ENCODE data around the gene MAPKAPK5.
"Not testable (repeated sequence)": the region's sequence is repeated elsewhere in the genome, so short reads cannot be mapped to it uniquely, and the experiment has no call there.

MAPKAPK5 gene

DNA sequence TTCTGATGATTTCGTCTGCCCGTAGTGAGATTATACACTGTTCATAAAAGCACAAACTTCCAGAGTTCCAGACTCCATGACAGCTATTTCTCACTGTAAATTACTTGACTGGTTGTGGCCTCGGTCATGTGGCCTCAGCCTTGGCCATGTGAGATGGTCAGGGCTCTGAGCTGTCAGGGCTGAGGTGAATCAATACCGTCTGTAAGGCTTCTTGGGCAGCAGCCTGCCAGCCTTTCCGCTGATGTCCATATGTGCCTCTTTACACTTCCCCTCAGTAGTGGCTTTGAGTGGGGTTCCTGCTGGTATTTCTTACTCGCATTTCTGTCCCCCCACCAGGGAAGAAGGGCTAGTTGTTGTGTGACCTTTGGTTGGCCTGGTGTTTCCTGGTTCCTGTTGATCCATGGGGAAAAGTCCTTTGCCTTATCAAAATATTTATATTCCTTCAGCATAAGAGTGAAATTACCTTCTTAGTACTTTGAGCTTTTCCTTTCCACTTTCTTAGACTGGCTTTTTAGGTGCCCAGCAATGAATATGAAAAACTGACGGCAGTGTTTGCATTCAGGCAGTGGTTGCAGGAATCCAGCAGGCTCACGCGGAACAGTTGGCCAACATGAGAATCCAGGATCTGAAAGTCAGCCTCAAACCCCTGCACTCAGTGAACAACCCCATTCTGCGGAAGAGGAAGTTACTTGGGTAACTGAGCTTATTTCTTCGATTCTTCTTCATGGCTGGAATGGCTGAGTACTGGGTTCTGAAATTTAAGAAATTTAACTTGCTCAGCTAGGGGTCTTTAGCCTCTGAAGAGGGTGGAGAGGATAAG is 46.1 kb downstream of the MAPKAPK5 start:
- no peak for DNase-seq

DNA sequence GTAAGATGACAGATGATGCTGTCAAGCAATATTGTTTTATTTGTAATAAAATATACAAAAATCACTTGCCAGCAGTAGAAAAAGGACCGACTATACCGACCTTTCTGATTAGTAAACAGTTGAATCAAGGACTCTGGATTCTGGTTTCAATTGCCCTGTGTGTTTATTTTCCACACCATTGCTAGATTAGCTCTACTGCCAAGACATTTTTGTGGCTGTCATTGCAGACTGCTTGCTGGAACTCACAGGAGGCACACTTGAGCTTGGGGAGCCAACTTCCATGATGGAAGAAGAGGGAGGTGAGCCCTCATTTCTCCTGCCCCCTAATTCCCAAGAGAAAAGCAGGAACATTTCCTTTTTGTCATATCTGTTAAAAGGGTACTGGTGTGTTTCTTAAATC is 51.3 kb downstream of the MAPKAPK5 start:
- DNase-seq, result no peak

DNA sequence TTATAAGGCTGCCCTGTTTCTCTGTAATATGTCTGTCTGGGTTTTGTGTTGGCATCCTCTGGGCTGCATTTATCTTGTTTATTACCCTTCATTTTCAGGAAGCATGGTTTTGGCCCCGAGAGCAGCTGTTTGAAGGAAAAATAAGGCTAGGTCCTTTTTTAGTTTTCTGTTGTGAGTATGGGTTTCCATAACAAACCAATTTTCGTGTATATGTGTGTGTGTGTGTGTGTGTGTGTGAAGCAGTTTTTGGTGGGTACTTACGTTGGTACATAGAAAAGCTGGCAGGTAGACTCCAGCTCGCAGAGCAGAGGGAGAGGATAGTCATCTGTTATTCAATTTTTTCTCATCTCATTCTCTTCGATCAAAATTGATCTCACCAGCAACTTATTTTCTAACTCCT is 52.5 kb downstream of the MAPKAPK5 start:
- DNase-seq, result no peak

DNA sequence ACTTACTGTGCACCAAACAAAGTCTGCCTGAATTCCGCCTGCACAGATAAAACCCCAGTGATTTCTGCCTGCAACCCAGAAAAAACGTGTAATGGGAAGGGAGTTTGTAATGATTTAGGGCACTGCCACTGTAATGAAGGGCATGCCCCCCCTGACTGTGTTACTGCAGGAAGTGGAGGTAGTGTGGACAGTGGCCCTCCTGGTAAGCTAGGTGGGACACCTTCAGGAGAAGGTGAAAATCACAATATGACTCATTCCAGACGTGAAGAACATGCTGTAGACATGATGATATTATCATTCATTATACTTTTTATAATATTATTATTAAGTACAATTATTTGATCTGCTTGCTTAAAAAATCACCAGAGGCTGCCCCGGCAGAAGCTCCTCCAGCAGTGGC is 59.2 kb downstream of the MAPKAPK5 start:
- DNase-seq, result no peak

DNA sequence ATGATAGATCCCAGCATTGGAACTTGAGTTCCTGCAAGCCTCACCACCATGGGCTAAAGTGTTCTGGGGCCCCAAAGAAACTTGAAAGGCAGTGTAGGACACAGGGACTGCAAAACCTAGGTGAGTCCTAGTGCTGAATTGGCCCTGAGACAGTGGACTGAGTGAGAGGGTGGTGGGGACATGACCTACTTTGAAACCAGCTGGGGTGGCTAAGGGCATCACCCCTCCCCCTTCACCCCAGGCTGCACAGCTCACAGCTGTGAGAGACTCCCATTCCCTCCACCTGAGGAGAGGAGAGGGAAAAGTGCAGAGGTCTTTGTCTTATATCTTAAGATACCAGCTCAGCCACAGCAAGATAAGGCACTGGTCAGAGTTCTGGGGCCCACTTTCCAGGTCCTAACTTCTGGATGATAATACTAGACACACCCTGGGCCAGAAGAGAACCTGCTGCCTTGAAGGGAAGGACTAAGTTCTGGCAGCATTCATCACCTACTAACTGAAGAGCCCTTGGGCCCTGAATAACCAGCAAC is 62.5 kb downstream of the MAPKAPK5 start:
- DNase-seq, result no peak

DNA sequence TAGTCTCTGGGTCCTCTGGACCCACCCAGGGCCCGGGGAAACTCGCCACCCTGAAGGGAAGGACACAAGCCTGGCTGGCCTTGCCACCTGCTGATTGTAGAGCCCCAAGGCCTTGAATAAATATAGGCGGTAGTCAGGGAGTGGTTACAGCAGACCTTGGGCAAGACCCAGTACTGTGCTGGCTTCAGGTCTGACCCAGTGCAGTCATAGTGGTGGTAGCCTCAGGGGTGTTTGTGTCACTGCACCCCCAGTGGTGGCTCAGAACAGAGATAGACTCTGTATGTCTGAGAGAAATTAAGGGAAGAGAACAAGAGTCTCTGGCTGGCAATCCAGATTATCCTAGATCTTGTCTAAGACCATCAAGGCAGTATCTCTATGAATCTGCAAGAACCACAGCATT is 63.5 kb downstream of the MAPKAPK5 start:
- DNase-seq, result no peak

DNA sequence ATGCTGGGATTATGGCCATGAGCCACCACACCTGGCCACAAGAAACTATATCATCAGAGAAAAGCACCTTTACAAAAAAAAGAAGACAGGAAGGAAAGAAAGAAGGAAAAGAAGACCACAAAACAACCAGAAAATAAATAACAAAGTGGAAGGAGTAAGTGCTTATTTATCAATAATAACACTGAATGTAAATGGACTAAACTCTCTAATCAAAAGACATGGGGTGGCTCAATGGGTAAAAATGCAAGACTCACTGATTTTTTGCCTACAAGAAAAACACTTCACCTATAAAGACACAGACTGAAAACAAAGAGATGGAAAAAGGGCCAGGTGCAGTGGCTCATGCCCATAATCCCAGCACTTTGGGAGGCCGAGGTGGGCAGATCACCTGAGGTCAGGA is 65.7 kb downstream of the MAPKAPK5 start:
- no peak for DNase-seq

DNA sequence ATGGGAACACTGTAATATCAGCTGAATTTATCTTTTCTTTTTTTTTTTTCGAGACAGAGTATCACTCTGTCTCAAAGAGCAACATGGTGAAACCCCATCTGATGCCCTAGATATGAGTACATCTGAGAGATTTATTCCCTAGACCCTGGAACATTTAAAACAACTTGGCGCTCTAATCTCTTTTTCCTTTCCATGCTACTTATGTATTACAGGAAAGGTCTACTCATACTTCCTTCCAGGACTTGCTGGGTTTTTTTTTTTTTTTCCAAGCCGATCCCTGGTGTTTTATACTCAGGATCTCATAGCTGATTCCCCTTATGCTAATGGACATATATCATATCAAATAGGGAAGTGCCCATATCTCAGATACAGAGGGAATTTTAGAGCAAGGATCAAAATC is 83.1 kb downstream of the MAPKAPK5 start:
- DNase-seq, result no peak

DNA sequence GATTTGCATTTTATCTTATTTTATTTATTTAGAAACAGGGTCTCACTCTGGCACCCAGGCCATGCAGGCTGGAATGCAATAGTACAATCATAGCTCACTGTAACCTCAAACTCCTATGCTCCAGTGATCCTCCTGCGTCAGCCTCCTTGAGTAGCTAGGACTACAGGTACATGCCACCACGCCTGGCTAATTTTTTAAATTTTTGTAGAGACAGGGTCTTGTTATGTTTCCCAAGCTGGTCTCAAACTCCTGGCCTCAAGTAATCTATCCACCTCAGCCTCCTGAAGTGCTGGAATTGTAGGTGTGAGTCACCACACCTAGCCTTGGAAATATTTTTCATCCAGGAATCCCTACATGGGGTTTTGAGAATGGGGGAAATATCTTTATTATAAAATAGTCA is 84.6 kb downstream of the MAPKAPK5 start:
- no peak for DNase-seq

DNA sequence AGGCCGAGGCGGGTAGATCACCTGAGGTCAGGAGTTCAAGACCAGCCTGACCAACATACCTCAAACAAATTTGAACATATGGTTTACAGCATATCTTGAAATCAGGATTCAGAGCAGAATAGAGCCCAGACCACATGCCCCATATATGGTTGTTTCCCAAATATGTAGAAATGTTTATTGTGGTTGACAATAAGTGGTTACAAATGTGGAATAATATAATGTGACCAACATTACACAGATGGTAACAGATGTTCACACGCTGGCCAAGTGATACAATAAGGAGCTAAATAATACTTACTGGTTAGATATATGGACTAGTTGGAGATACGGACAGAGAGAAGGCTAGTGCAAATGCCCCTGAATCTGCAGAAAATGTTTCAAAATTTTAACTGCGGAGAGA is 85.3 kb downstream of the MAPKAPK5 start:
- DNase-seq, result no peak

DNA sequence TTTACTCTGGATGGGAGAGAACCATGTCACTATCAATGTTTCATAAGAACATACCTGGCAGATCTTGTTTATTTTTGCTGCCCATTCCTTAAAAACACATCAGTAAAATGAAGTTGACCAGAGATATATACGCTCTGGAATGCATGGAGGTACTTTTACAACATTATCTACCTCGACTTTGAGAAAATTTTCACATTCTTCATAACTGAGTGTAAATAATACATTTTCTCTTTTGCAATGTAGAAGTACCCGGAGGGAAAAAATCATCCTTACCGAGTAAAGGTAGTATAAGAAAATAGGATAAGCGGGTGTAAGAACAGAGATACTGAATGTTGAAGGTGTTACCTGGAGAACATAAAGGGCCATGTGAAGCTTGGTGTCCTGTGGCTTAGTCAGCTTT is 90.2 kb downstream of the MAPKAPK5 start:
- no peak for DNase-seq

DNA sequence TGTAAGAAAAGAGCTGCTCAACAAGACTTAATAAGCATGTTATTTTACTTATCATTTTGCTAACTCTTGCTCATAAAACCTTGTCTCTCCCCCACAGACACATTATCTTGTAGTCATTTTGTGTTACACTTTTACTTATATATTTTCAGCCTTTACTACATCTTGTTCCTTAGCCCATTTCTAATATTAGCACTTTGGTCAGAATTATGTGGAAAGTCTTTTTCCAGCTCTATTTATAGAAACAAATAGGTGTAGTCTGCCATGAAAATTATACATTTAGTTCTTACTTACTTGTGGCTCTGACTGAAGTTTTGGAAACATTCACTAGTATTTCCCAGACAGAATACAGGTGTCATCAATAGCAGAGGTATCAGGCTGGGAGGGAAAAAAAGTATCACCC is 94.8 kb downstream of the MAPKAPK5 start:
- no peak for DNase-seq

DNA sequence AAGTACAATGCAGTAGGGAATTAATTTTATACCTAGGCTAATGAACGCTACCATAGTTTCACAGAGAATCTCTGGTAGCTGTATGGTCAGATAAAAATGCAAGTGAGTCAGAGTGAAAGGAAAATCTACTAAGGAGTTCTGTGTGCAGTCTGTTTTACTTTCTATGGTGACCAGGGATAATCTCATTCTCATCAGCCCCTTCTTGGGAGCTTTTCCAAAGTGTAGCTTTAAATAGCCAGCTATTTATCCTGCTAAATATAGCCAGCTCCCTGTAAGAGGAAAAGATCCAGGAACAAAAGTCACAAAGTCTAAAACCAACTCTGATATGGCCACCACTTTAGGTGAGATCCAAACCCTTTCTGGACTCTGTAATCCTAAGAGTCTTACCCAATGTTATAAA is 95.4 kb downstream of the MAPKAPK5 start:
- no peak for DNase-seq

DNA sequence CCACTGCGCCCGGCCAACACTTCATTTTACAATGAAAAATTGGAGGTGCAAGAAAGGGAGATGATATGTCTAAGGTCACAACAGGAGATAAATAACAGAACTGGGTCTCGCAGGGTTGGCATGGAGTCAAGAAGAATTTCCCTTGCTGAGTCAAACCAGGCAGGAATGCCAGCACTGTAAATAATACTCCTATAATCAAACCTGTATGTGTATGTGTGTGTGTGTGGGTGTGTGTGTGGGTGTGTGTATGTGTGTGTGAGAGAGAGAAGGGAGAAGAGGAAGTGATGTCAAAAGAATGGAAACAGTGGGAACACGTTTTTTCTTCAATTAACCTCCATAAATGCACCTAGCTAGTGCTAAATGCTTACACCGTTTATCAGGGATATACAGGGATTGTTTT is 100.5 kb downstream of the MAPKAPK5 start:
- DNase-seq, result no peak

DNA sequence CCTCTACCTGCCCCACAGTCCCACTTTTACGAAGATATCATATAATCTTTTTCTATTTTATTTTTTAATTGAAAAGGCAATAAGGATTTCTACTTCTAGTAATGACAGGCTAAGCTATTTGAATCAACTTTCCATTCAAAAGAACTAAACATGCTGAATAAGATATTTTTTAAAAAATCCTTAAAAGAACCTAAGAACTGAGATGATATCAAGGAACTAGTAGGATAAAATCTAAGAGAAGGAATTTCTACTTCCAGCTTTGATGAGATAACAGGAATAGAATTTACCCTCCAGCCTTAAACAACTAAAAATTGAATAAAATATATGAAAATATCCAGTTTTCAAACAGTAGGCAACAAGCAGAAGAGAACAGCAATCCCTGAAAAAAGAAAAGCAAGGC is 101.9 kb downstream of the MAPKAPK5 start:
- DNase-seq, result no peak

DNA sequence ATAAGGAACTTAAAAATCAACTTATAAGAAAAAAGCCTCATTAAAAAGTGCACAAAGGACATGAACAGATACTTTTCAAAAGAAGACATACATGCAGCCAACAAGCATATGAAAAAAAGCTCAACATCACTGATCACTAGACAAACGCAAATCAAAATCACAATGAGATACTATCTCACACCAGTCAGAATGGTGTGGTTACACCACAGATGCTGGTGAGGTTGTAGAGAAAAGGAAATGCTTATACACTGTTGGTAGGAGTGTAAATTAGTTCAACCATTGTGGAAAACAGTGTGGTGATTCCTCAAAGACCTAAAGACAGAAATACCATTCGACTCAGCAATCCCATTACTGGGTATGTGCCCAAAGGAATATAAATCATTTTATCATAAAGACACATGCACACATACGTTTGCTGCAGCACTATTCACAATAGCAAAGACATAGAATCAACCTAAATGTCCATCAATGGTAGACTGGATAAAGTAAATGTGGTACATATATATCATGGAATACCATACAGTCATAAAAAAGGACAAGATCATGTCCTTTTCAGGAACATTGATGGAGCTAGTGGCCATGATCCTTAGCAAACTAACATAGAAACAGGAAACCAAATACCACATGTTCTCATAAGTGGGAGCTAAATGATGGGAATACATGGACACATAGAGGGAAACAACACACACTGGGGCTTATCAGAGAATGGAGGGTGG is 109.1 kb downstream of the MAPKAPK5 start:
- not testable (repeated sequence) for DNase-seq
